NCI-H82 treated with DMSO at 0.1 percent for 48 hours (cell line): Measurements from ENCODE around the gene CHST11.

Experiments
- DNase-seq: peaks from one replicate; lab custom pipeline; 2025; ENCODE audit not compliant: unreplicated experiment; lab: John Stamatoyannopoulos, UW

The CHST11 gene

GRCh38 chr12:104480012-104480411, 23.3 kb downstream of the CHST11 start:
- no peak for DNase-seq

- no peak for DNase-seq
Observed at GRCh38 chr12:104480826-104481440, 24.2 kb downstream of the CHST11 start.

GRCh38 chr12:104482113-104482512, 25.4 kb downstream of the CHST11 start:
- no peak for DNase-seq

- DNase-seq = no peak
Observed at GRCh38 chr12:104482748-104483147, 26.0 kb downstream of the CHST11 start.

- no peak for DNase-seq
Observed at GRCh38 chr12:104484079-104484478, 27.3 kb downstream of the CHST11 start.

- DNase-seq = no peak
Observed at GRCh38 chr12:104485651-104486362, 29.1 kb downstream of the CHST11 start.

- no peak for DNase-seq
Observed at GRCh38 chr12:104486363-104486750, 29.6 kb downstream of the CHST11 start.

- DNase-seq = no peak
Observed at GRCh38 chr12:104486943-104487819, 30.4 kb downstream of the CHST11 start.

GRCh38 chr12:104488374-104488773, 31.6 kb downstream of the CHST11 start:
- no peak for DNase-seq

GRCh38 chr12:104490186-104490585, 33.4 kb downstream of the CHST11 start:
- DNase-seq = no peak

GRCh38 chr12:104490850-104491249, 34.1 kb downstream of the CHST11 start:
- no peak for DNase-seq

GRCh38 chr12:104493496-104493895, 36.7 kb downstream of the CHST11 start:
- no peak for DNase-seq

- no peak for DNase-seq
Observed at GRCh38 chr12:104494137-104494792, 37.5 kb downstream of the CHST11 start.

- no peak for DNase-seq
Observed at GRCh38 chr12:104494793-104495158, 38.0 kb downstream of the CHST11 start.

GRCh38 chr12:104495786-104496185, 39.0 kb downstream of the CHST11 start:
- DNase-seq = no peak

- DNase-seq = no peak
Observed at GRCh38 chr12:104496336-104496735, 39.6 kb downstream of the CHST11 start.

GRCh38 chr12:104498211-104498801, 41.6 kb downstream of the CHST11 start:
- no peak for DNase-seq

GRCh38 chr12:104499668-104500332, 43.1 kb downstream of the CHST11 start:
- DNase-seq = no peak

- DNase-seq = no peak
Observed at GRCh38 chr12:104501115-104501514, 44.4 kb downstream of the CHST11 start.

- no peak for DNase-seq
Observed at GRCh38 chr12:104501660-104502059, 44.9 kb downstream of the CHST11 start.
